ENCODE results near the gene SNX20.

SNX20 gene

DNA sequence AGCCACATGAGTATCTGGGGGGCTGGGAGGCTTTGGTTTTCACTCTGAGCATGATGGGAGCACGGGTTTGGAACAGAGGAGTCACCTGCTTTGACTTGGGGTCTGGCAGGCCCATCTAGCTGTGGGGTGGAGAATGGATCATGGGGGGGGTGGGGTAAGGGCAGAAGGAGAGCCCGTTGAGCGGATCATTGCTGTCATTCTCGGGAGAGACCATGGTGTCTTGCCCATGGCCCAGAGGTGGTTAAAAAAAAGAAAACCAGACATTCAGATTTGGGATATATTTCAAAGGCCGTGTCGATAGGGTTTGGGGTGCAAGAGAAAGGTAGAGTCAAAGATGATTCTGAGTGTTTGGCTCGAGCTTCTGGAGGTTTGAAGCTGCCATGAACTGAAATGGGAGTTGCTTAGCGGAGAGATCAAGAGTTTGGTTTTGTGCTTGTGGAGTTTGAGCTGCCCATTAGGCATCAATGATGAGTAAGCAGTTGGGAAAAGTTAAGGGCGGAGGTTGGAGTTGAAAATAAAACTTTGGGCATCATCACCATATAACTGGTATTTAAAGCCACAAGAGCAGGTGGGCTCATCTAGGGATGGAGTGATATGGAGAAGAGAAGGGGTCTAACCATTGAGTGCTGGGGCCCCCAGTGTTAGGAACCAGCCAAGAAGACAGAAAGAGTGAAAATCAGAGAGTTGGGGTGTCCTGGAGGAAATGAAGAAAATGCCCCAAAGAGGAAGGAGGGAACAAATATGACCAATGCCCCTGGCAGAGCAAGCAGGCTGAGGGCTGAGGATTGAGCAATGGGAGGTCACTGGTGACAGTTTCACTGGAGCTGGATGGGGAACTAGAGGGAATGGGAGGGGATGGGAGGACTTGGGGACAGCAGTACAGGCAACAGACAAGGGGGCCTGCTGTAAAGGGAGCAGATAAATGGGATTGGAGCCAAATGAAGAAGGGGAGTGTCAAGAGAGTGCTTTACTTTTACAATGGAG lies 14.2 kb upstream of the SNX20 start:
- DNase-seq = no peak
- Histone ChIP-seq H3K79me1 (ENCODE audit: low read length) (no peaks in the 10 kb centered on the region), H4K5ac (ENCODE audit: low read length) (no peak overlapping the region), H2BK5ac (ENCODE audit: low read length) (no peak overlapping the region), H3K9ac (ENCODE audit: low read length) (no peak overlapping the region), H2AK5ac (ENCODE audit: low read length) (no peak overlapping the region), H3K36me3 (ENCODE audit: control insufficient read depth, insufficient read depth, low read length) (no peaks in the 10 kb centered on the region), H3K4me3 (ENCODE audit: low read length) (no peak overlapping the region), H3K79me2 (ENCODE audit: control insufficient read depth, insufficient read depth, low read length) (no peaks in the 10 kb centered on the region), H2BK15ac (replicated peaks; ENCODE audit: low read depth) (no peak overlapping the region), H3K23ac (ENCODE audit: low read length) (no peak overlapping the region), H3K27ac (ENCODE audit: low read depth, low read length) (no peak overlapping the region), H3K4ac (ENCODE audit: low read depth, low read length) (no peak overlapping the region), H3K56ac (ENCODE audit: low read length) (no peak overlapping the region), H3K4me2 (ENCODE audit: low read length) (no peak overlapping the region), H3K18ac (ENCODE audit: low read length) (no peak overlapping the region), H3K27me3 (ENCODE audit: insufficient read depth, low read length, poor library complexity) (no peaks in the 10 kb centered on the region), H3K4me1 (ENCODE audit: control insufficient read depth, low read depth, low read length) (no peaks in the 10 kb centered on the region), H2BK120ac (ENCODE audit: low read depth, low read length) (no peak overlapping the region), H4K8ac (ENCODE audit: low read depth, low read length) (no peak overlapping the region)
- no CpG with 5 or more reads among the region's 9 CpGs for WGBS (ENCODE audit: extremely low coverage, insufficient coverage, low lambda C conversion rate)

GRCh38 chr16:50694206-50694605 lies 13.1 kb upstream of the SNX20 start:
- H3K27ac ChIP-seq (ENCODE audit: low read depth, low read length) = no peak overlapping the region
- H3K79me1 ChIP-seq (ENCODE audit: low read length) = no peaks in the 10 kb centered on the region
- no peak overlapping the region for H4K8ac ChIP-seq (ENCODE audit: low read depth, low read length)
- H3K4me1 ChIP-seq (ENCODE audit: control insufficient read depth, low read depth, low read length) = no peaks in the 10 kb centered on the region
- WGBS (ENCODE audit: extremely low coverage, insufficient coverage, low lambda C conversion rate) = no CpG with 5 or more reads among the region's 2 CpGs
- H3K56ac ChIP-seq (ENCODE audit: low read length) = no peak overlapping the region
- no peak overlapping the region for H3K18ac ChIP-seq (ENCODE audit: low read length)
- no peak overlapping the region for H2BK15ac ChIP-seq (replicated peaks; ENCODE audit: low read depth)
- no peak overlapping the region for H4K5ac ChIP-seq (ENCODE audit: low read length)
- no peak overlapping the region for H3K9ac ChIP-seq (ENCODE audit: low read length)
- H2BK120ac ChIP-seq (ENCODE audit: low read depth, low read length) = no peak overlapping the region
- H3K23ac ChIP-seq (ENCODE audit: low read length) = no peak overlapping the region
- no peak overlapping the region for H3K4ac ChIP-seq (ENCODE audit: low read depth, low read length)
- H2BK5ac ChIP-seq (ENCODE audit: low read length) = no peak overlapping the region
- H3K4me2 ChIP-seq (ENCODE audit: low read length) = no peak overlapping the region
- no peaks in the 10 kb centered on the region for H3K79me2 ChIP-seq (ENCODE audit: control insufficient read depth, insufficient read depth, low read length)
- no peaks in the 10 kb centered on the region for H3K36me3 ChIP-seq (ENCODE audit: control insufficient read depth, insufficient read depth, low read length)
- H2AK5ac ChIP-seq (ENCODE audit: low read length) = no peak overlapping the region
- no peak overlapping the region for H3K4me3 ChIP-seq (ENCODE audit: low read length)
- DNase-seq = no peak
- H3K27me3 ChIP-seq (ENCODE audit: insufficient read depth, low read length, poor library complexity) = no peaks in the 10 kb centered on the region

DNA sequence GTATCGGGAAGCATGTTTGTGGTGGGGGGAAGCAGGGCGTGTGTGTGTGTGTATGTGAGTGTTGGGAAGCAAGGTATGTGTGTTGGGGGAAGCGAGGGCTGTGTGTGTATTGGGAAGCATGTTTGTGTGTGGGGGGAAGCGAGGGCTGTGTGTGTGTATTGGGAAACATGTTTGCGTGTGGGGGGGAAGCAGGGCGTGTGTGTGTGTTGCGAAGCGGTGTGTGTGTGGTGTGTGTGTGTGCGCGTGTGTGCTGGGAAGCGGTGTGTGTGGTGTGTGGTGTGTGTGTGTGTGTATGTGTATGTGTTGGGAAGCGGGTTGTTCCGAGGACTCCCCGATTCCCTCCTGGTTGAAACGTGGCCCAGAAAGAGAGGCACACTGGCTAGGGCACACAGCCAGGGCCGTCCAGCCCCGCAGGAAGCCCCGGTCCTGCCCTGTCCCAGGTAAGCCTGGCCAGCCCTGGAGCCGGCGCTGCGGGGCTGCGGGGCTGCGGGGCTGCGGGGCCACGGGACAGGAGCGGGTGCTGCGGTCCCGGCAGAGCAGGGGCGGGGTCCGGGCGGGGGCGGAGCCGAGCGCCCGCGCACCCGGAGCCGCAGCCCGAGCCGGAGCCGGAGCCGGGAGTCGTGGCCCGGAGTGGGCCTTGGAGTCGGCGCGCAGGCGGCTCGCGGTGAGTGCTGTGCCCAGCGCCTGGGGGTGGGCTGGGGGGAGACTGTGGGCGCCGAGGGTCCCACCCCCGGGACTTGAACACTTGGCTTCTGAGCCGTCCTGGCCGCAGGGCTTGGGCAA lies 12.1 kb upstream of the SNX20 start, which contains the start of gene NOD2:
NOD2 (plus strand) TSS at position 608 of the 783 bp plus-strand sequence. CDS start 5,890 bp downstream, outside the sequence.
- Histone ChIP-seq H3K27ac (ENCODE audit: low read depth, low read length) (no peak within 1 kb of the TSS), H4K5ac (ENCODE audit: low read length) (no peak within 1 kb of the TSS), H2AK5ac (ENCODE audit: low read length) (no peak within 1 kb of the TSS), H3K9ac (ENCODE audit: low read length) (peak within 1 kb of the TSS; percentile 58), H3K23ac (ENCODE audit: low read length) (peak within 1 kb of the TSS; percentile 30), H3K4ac (ENCODE audit: low read depth, low read length) (no peak within 1 kb of the TSS), H3K79me2 (ENCODE audit: control insufficient read depth, insufficient read depth, low read length) (no peaks in the 10 kb centered on the region), H3K79me1 (ENCODE audit: low read length) (no peaks in the 10 kb centered on the region), H2BK120ac (ENCODE audit: low read depth, low read length) (no peak within 1 kb of the TSS), H3K36me3 (ENCODE audit: control insufficient read depth, insufficient read depth, low read length) (no peaks in the 10 kb centered on the region), H3K56ac (ENCODE audit: low read length) (peak within 1 kb of the TSS; percentile 84), H3K4me1 (ENCODE audit: control insufficient read depth, low read depth, low read length) (no peaks in the 10 kb centered on the region), H3K4me3 (ENCODE audit: low read length) (peak within 1 kb of the TSS; percentile 16), H4K8ac (ENCODE audit: low read depth, low read length) (no peak within 1 kb of the TSS), H3K4me2 (ENCODE audit: low read length) (peak within 1 kb of the TSS; percentile 53), H3K18ac (ENCODE audit: low read length) (no peak within 1 kb of the TSS), H3K27me3 (ENCODE audit: insufficient read depth, low read length, poor library complexity) (no peaks in the 10 kb centered on the region), H2BK15ac (replicated peaks; ENCODE audit: low read depth) (no peak within 1 kb of the TSS), H2BK5ac (ENCODE audit: low read length) (no peak within 1 kb of the TSS)
- DNase-seq = peak; percentile 18
- WGBS (ENCODE audit: extremely low coverage, insufficient coverage, low lambda C conversion rate) = 100% methylated on average over 6 of the region's 56 CpGs

DNA sequence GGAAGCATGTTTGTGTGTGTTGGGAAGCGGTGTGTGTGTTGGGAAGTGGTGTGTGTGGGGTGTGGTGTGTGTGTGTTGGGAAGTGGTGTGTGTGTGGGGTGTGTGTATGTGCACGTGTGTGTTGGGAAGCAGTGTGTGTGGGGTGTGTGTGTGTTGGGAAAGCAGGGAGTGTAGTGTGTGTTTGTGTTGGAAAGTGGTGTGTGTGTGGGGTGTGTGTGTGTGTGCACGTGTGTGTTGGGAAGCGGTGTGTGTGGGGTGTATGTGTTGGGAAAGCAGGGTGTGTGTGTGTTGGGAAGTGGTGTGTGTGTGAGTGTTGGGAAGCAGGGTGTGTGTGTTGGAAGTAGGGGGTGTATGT lies 11.5 kb upstream of the SNX20 start:
- H4K5ac ChIP-seq (ENCODE audit: low read length) = no peak overlapping the region
- H3K4me2 ChIP-seq (ENCODE audit: low read length) = no peak overlapping the region
- no peak overlapping the region for H3K18ac ChIP-seq (ENCODE audit: low read length)
- WGBS (ENCODE audit: extremely low coverage, insufficient coverage, low lambda C conversion rate) = 98% methylated on average over 4 of the region's 4 CpGs
- no peaks in the 10 kb centered on the region for H3K4me1 ChIP-seq (ENCODE audit: control insufficient read depth, low read depth, low read length)
- H3K36me3 ChIP-seq (ENCODE audit: control insufficient read depth, insufficient read depth, low read length) = no peaks in the 10 kb centered on the region
- no peak overlapping the region for H3K27ac ChIP-seq (ENCODE audit: low read depth, low read length)
- no peaks in the 10 kb centered on the region for H3K79me2 ChIP-seq (ENCODE audit: control insufficient read depth, insufficient read depth, low read length)
- peak overlapping the region; percentile 3 for H3K56ac ChIP-seq (ENCODE audit: low read length)
- H3K23ac ChIP-seq (ENCODE audit: low read length) = peak overlapping the region; percentile 30
- no peak overlapping the region for H2BK15ac ChIP-seq (replicated peaks; ENCODE audit: low read depth)
- no peak overlapping the region for H2AK5ac ChIP-seq (ENCODE audit: low read length)
- H4K8ac ChIP-seq (ENCODE audit: low read depth, low read length) = no peak overlapping the region
- no peak overlapping the region for H2BK120ac ChIP-seq (ENCODE audit: low read depth, low read length)
- H3K27me3 ChIP-seq (ENCODE audit: insufficient read depth, low read length, poor library complexity) = no peaks in the 10 kb centered on the region
- H3K9ac ChIP-seq (ENCODE audit: low read length) = no peak overlapping the region
- H3K79me1 ChIP-seq (ENCODE audit: low read length) = no peaks in the 10 kb centered on the region
- no peak for DNase-seq
- H3K4me3 ChIP-seq (ENCODE audit: low read length) = no peak overlapping the region
- H2BK5ac ChIP-seq (ENCODE audit: low read length) = no peak overlapping the region
- H3K4ac ChIP-seq (ENCODE audit: low read depth, low read length) = no peak overlapping the region

DNA sequence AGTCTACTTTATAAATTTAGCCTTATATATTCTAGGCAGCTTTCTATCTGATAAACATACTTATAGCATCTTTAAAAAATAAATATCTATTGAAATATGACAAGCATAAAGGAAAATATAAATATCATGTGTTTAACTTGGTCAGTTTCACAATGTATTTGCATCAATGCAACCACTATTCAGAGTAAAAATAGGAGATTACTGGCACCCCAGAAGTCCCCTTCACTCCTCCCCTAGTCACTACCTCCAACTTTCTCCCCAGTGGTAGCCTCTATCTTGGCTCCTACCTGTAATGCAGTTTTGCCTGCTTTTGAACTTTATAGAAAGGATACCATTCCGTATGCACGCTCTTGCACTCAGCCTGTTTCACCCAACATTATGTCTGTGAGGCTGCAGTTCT lies 9.1 kb upstream of the SNX20 start:
- DNase-seq = no peak
- Histone ChIP-seq H2BK5ac (ENCODE audit: low read length) (no peak overlapping the region), H2AK5ac (ENCODE audit: low read length) (no peak overlapping the region), H3K27ac (ENCODE audit: low read depth, low read length) (no peak overlapping the region), H2BK15ac (replicated peaks; ENCODE audit: low read depth) (no peak overlapping the region), H3K4me2 (ENCODE audit: low read length) (no peak overlapping the region), H3K9ac (ENCODE audit: low read length) (no peak overlapping the region), H3K79me1 (ENCODE audit: low read length) (no peaks in the 10 kb centered on the region), H3K23ac (ENCODE audit: low read length) (no peak overlapping the region), H3K4me3 (ENCODE audit: low read length) (no peak overlapping the region), H3K56ac (ENCODE audit: low read length) (no peak overlapping the region), H3K4me1 (ENCODE audit: control insufficient read depth, low read depth, low read length) (no peaks in the 10 kb centered on the region), H3K27me3 (ENCODE audit: insufficient read depth, low read length, poor library complexity) (no peaks in the 10 kb centered on the region), H3K36me3 (ENCODE audit: control insufficient read depth, insufficient read depth, low read length) (no peaks in the 10 kb centered on the region), H3K79me2 (ENCODE audit: control insufficient read depth, insufficient read depth, low read length) (no peaks in the 10 kb centered on the region), H3K18ac (ENCODE audit: low read length) (no peak overlapping the region), H4K5ac (ENCODE audit: low read length) (no peak overlapping the region), H3K4ac (ENCODE audit: low read depth, low read length) (no peak overlapping the region), H4K8ac (ENCODE audit: low read depth, low read length) (no peak overlapping the region), H2BK120ac (ENCODE audit: low read depth, low read length) (no peak overlapping the region)
- no CpG with 5 or more reads among the region's 2 CpGs for WGBS (ENCODE audit: extremely low coverage, insufficient coverage, low lambda C conversion rate)

Data from mesendoderm (in vitro differentiated cells).